Adrenal gland (tissue), 12 donors: Measurements from ENCODE around the gene HRH2. TPM values are rescaled to one million over a fixed set of nuclear protein-coding genes. Genes with fewer than 3 reads are reported as not detected.

Experiments
- DNase-seq, 7 donors: peaks; one replicate each; pipeline ENCODE4 v3.0.0-alpha.2; 2019 to 2020
- H3K27ac ChIP-seq, 5 donors: fragments of 200-600 bp; sonication (generic) in 4 of 5; 1 replicate in 3 of 5; 2 replicates in 2 of 5; pipeline versions ENCODE4 v1.5.1 to v1.8.0; 2016 to 2020; ENCODE audit warnings: mild to moderate bottlenecking in 1 of 5
- H3K27me3 ChIP-seq: fragments of 200-600 bp; 2 replicates; pipeline ENCODE4 v1.8.0; 2021
- H3K36me3 ChIP-seq, 2 donors: fragments of 200-600 bp; replicated peaks in 1 of 2; 1 replicate in 1 of 2; 2 replicates in 1 of 2; pipeline versions ENCODE4 v1.5.1 to v1.8.0; 2018 to 2022
- H3K4me1 ChIP-seq, 2 donors: fragments of 200-600 bp; replicated peaks in 1 of 2; 1 replicate in 1 of 2; 2 replicates in 1 of 2; pipeline versions ENCODE4 v1.5.1 to v1.8.0; 2018 to 2021
- H3K4me3 ChIP-seq, 4 donors: fragments of 200-600 bp; sonication (generic) in 3 of 4; one replicate each; pipeline ENCODE4 v1.5.1; 2016 to 2018
- H3K9me3 ChIP-seq, 3 donors: fragments of 200-600 bp; sonication (generic) in 1 of 3; replicated peaks in 1 of 3; 1 replicate in 2 of 3; 2 replicates in 1 of 3; pipeline versions ENCODE4 v1.5.1 to v1.8.0; 2016 to 2021
- POLR2A ChIP-seq, 2 donors: fragments of 450-650 bp; IDR thresholded peaks; one replicate each; pipeline ENCODE4 v1.6.1; 2017; ENCODE audit warnings: antibody characterized with exemption in 2 of 2, mild to moderate bottlenecking in 2 of 2, moderate library complexity in 1 of 2
- WGBS, 4 donors: extraction: QIAGEN DNeasy Blood & Tissue Kit in 2 of 4; methylation state at CpG; one replicate each; pipeline versions ENCODE4 v1.1.5 to v1.1.7; 2013 to 2017; 5-methylcytosine and 5-hydroxymethylcytosine counted together
- intact Hi-C, 2 donors: fragments of 100-400 bp; cut with DNase I; formaldehyde crosslinking; loops; one replicate each; pipeline versions ENCODE4 v1.14.1 to v1.15.0; 2022 to 2023
- polyA plus RNA-seq, 3 donors: library from polyadenylated mRNA; stranded (reverse); fragments of 200-250 nt in 2 of 3; fragments of 350-450 nt in 1 of 3; fragmentation: Illumina TruSeq in 1 of 3; extraction: RNeasy Lipid Tissue Mini Kit (QIAGEN cat#74804) in 1 of 3; gene quantifications; one replicate each; pipeline ENCODE4 v1.2.3, GENCODE V29; 2013 to 2014
- total RNA-seq, 9 donors: library from RNA; depleted of rRNA in 4 of 9; stranded (reverse); fragments of >200 nt in 4 of 9; fragments of 120-200 nt in 1 of 9; fragmentation: NEBNext Ultra II Directional in 1 of 9; extraction: Animal tissue kit (Norgen Biotek cat#: 25700) in 1 of 9; gene quantifications; one replicate each; pipeline versions ENCODE4 v1.1.0 to v1.2.4, GENCODE V29; 2013 to 2023
- TF ChIP-seq, protein P1 (sequence below), 6 experiments: fragments of 450-650 bp in 4 of 6; fragments of 200-600 bp in 2 of 6; sonication (generic) in 1 of 6; IDR thresholded peaks; 1 replicate in 5 of 6; 2 replicates in 1 of 6; pipeline versions ENCODE4 v1.5.1 to v1.8.0; 2016 to 2021; ENCODE audit warnings: antibody characterized with exemption in 6 of 6, mild to moderate bottlenecking in 2 of 6, moderate library complexity in 1 of 6
- donor health status: healthy with polysubstance abuse.
- donor health status: Bipolar disorder and iron deficiency.
- donor health status: DM: yes; HTN: yes; CAD: no.
- donor health status: DM: no; HTN: no; CAD: no.
- donor health status: DM: no; HTN: no; CAD: no.
- donor health status: DM: yes; HTN: yes; CAD: no.

Gene HRH2
- total and polyA plus RNA-seq, 12 donors, result 0.22 to 7.3 (median 3.1) TPM

DNA sequence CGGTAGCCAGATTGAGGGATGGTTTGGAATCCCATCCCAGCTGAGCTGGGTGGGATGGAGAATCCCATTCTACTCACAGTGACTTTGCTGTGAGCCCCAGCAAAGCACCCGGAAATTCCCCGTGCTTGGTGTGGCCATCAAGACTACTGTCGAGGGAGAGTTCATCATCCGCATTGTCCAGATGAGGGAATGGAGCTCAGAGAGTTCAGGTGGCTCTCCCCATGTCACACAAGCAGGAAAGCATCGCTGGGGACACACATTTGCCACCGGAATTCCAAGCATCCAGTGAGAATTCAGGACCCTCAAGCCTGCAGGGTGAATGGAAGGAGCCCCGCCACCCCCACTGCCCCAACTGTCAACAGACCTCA is 54.4 kb downstream of the HRH2 start:
- no peak overlapping the region for H3K4me3 ChIP-seq
- H3K36me3 ChIP-seq, result no peaks in the 10 kb centered on the region
- H3K9me3 ChIP-seq, result no peaks in the 10 kb centered on the region
- intact Hi-C loops, result no loop called here
- H3K4me1 ChIP-seq, result no peaks in the 10 kb centered on the region
- WGBS, 4 donors, result 50 to 79% (median 75%) methylated on average over 1 to 8 of the region's 8 CpGs
- no peak overlapping the region for H3K27ac ChIP-seq
- H3K27me3 ChIP-seq, result no peaks in the 10 kb centered on the region
- peak in 1 of 7 donors; percentile 23 for DNase-seq
- TF ChIP-seq, protein P1, sequence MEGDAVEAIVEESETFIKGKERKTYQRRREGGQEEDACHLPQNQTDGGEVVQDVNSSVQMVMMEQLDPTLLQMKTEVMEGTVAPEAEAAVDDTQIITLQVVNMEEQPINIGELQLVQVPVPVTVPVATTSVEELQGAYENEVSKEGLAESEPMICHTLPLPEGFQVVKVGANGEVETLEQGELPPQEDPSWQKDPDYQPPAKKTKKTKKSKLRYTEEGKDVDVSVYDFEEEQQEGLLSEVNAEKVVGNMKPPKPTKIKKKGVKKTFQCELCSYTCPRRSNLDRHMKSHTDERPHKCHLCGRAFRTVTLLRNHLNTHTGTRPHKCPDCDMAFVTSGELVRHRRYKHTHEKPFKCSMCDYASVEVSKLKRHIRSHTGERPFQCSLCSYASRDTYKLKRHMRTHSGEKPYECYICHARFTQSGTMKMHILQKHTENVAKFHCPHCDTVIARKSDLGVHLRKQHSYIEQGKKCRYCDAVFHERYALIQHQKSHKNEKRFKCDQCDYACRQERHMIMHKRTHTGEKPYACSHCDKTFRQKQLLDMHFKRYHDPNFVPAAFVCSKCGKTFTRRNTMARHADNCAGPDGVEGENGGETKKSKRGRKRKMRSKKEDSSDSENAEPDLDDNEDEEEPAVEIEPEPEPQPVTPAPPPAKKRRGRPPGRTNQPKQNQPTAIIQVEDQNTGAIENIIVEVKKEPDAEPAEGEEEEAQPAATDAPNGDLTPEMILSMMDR (IDR thresholded peaks at IDR 0.05), result no peak
- no peak for TF ChIP-seq POLR2A (IDR thresholded peaks at IDR 0.05)

DNA sequence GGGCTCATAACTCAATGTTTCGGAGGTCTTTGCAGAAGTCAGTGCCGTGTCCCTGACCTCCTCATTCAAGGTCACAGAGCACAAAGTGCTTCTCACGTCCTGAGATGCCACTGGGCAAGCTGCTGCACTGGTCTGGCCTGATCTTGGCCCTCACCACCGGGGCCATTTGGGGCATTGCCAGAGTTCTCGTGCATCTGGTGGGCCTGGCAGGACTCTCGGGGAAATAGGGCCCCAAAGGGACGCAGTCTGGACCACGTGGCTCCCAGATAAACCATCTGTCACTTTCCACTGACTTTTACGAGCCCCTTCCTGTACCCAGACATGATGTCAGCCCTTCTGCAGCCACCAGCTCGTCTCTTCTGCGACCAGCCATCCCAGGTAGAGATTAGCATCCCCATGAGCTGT is 54.8 kb downstream of the HRH2 start:
- no peaks in the 10 kb centered on the region for H3K4me1 ChIP-seq
- H3K27me3 ChIP-seq, result no peaks in the 10 kb centered on the region
- no peaks in the 10 kb centered on the region for H3K9me3 ChIP-seq
- no peak overlapping the region for H3K4me3 ChIP-seq
- WGBS, 4 donors, result 10 to 26% (median 22%) methylated on average over 5 to 11 of the region's 11 CpGs
- TF ChIP-seq, protein P1 (IDR thresholded peaks at IDR 0.05), result no peak
- no peak for TF ChIP-seq POLR2A (IDR thresholded peaks at IDR 0.05)
- DNase-seq, result peak in 2 of 7 donors; percentile 20 to 48
- no peaks in the 10 kb centered on the region for H3K36me3 ChIP-seq
- H3K27ac ChIP-seq, result no peak overlapping the region
- intact Hi-C loops, result no loop called here

DNA sequence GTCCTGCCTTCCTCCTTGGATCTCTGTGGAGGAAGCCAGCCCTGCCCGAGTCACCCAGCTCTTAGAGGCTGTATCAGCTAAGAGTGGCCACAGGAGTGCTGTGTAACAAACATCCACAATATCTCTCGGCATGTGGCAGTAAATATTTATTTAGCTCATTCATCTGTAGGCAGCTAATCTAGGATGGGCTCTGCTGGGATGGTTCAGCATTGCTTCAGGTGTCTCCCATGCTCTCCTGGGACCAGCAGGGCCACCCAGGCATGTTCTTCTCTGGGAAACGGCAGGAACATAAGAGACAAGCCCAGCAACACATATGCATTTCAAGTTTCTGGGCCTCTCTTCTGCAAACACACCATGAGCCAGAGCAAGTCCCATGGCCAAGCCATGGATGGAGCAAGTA is 56.1 kb downstream of the HRH2 start:
- WGBS, 4 donors, result 77 to 82% (median 78%) methylated on average over 2 to 3 of the region's 3 CpGs
- peak in 2 of 7 donors; percentile 9 to 10 for DNase-seq
- intact Hi-C loops, result no loop called here

DNA sequence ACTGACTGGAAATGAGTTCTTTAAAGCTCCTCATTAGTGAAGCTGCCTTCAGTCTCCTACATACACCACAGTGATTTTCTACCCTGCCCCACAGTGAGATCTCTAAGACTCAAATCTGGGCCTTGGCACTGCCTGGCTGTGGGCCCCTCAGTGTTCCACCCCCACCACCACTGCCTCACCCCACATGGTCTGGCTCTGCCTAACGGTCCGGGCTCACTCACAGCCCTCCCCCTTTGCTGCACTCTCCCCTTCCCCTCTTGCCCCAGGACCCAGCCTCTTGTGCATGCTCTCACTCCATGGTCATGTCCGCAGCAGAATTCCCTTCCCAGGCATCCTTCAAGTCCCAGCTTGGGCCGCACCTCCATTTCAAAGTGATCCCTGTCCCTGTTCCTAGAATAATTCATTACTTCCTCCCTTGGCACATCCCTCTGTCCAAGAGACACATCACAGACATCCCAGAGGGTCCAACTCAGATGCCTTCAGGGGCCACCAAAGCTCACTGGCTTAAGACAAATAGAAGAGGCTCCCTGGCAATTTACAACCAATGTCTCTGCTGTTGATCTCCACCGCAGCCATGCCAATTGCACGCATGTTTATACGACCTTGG is 56.7 kb downstream of the HRH2 start:
- H3K27me3 ChIP-seq, result no peaks in the 10 kb centered on the region
- WGBS, 4 donors, result 72 to 89% (median 80%) methylated on average over 7 of the region's 7 CpGs
- no peaks in the 10 kb centered on the region for H3K36me3 ChIP-seq
- peak in 1 of 7 donors; percentile 5 for DNase-seq
- H3K9me3 ChIP-seq, result no peaks in the 10 kb centered on the region
- intact Hi-C loops, result loop anchor here in 1 of 2 donors (5.0 kb wide), 1 partner anchor 182 kb away; no protein-coding TSS in a partner anchor
- no peak overlapping the region for H3K27ac ChIP-seq
- TF ChIP-seq, protein P1 (IDR thresholded peaks at IDR 0.05), result no peak
- no peak for TF ChIP-seq POLR2A (IDR thresholded peaks at IDR 0.05)
- H3K4me1 ChIP-seq, result no peaks in the 10 kb centered on the region
- no peak overlapping the region for H3K4me3 ChIP-seq

More for the DNA sequence above, 56.1 kb downstream of the HRH2 start:
- TF ChIP-seq, protein P1 (IDR thresholded peaks at IDR 0.05), result no peak
- TF ChIP-seq POLR2A (IDR thresholded peaks at IDR 0.05), result no peak
- Histone ChIP-seq H3K27me3 (no peaks in the 10 kb centered on the region), H3K36me3 (no peaks in the 10 kb centered on the region), H3K27ac (no peak overlapping the region), H3K4me1 (no peaks in the 10 kb centered on the region), H3K9me3 (no peaks in the 10 kb centered on the region), H3K4me3 (no peak overlapping the region)
